GM06990 (cell line): ENCODE data around the gene MRPL28.

Experiments used
- DNase-seq: peaks from one replicate; pipeline ENCODE4 v3.0.0-alpha.2; 2011; ENCODE audit not compliant: insufficient read length; ENCODE audit errors: extremely low read depth
- H3K27me3 ChIP-seq: replicated peaks from 2 replicates; pipeline ENCODE4 v1.6.0; 2011; ENCODE audit warnings: low read length; ENCODE audit not compliant: control insufficient read depth, insufficient read depth
- H3K36me3 ChIP-seq: 2 replicates; pipeline ENCODE4 v1.5.1; 2011; ENCODE audit warnings: low read length; ENCODE audit not compliant: control insufficient read depth, insufficient read depth
- H3K4me3 ChIP-seq: replicated peaks from 2 replicates; pipeline ENCODE4 v1.5.1; 2011; ENCODE audit warnings: low read depth, mild to moderate bottlenecking, control low read depth, low read length
- CTCF ChIP-seq: IDR thresholded peaks from 2 replicates; pipeline ENCODE4 v1.5.1; 2011; ENCODE audit warnings: low read length, control low read depth, mild to moderate bottlenecking, inconsistent platforms; ENCODE audit not compliant: insufficient read depth, poor library complexity, severe bottlenecking

MRPL28 gene

GRCh38 chr16:383326-384051 lies 13.2 kb upstream of the MRPL28 start:
- Histone ChIP-seq H3K27me3 (no peaks in the 10 kb centered on the region), H3K36me3 (no peaks in the 10 kb centered on the region), H3K4me3 (peak overlapping the region; percentile 79)
- peak; percentile 66 for DNase-seq
- no peak for TF ChIP-seq CTCF

- no peak for TF ChIP-seq CTCF
- Histone ChIP-seq H3K4me3 (peak within 1 kb of the TSS; percentile 84), H3K36me3 (no peaks in the 10 kb centered on the region; the same call in 1 of the 2 replicates), H3K27me3 (no peaks in the 10 kb centered on the region)
- peak; percentile 71 for DNase-seq
Measured at GRCh38 chr16:381789-382717, 11.7 kb upstream of the MRPL28 start, which contains the start of gene PGAP6. Gene PGAP6 (minus strand): TSS chr16:381978. CDS start chr16:381821, 157 bp downstream.

GRCh38 chr16:381012-381788 lies 10.9 kb upstream of the MRPL28 start:
- TF ChIP-seq CTCF = no peak
- Histone ChIP-seq H3K4me3 (peak overlapping the region; percentile 84), H3K27me3 (no peaks in the 10 kb centered on the region), H3K36me3 (peaks cover 2% of the 10 kb centered on the region)
- DNase-seq = no peak

- peaks cover 4% of the 10 kb centered on the region for H3K36me3 ChIP-seq
- DNase-seq = no peak
- H3K27me3 ChIP-seq = no peaks in the 10 kb centered on the region
- TF ChIP-seq CTCF = no peak
- H3K4me3 ChIP-seq = peak overlapping the region; percentile 84
Measured at GRCh38 chr16:380762-381011, 10.3 kb upstream of the MRPL28 start.

GRCh38 chr16:379961-380761 lies 9.8 kb upstream of the MRPL28 start:
- TF ChIP-seq CTCF = no peak
- no peaks in the 10 kb centered on the region for H3K27me3 ChIP-seq
- H3K4me3 ChIP-seq = peak overlapping the region; percentile 84
- peaks cover 4% of the 10 kb centered on the region for H3K36me3 ChIP-seq
- DNase-seq = no peak
